Right lobe of liver (tissue), 4 donors: Measurements from ENCODE around the gene SLAIN2.

Experiments
- CTCF ChIP-seq, 4 donors: fragments of 200-600 bp in 3 of 4; fragments of 450-650 bp in 1 of 4; IDR thresholded peaks; one replicate each; pipeline versions ENCODE4 v1.5.1 to v1.8.0; 2016 to 2022; ENCODE audit warnings: antibody characterized with exemption in 4 of 4, mild to moderate bottlenecking in 2 of 4
- POLR2A ChIP-seq: fragments of 450-650 bp; IDR thresholded peaks from one replicate; pipeline ENCODE4 v1.6.1; 2017; ENCODE audit warnings: antibody characterized with exemption, mild to moderate bottlenecking
- donor health status: DM: no; HTN: no; CAD: no.
- donor health status: DM: no; HTN: no; CAD: no.
- donor health status: DM: no; HTN: yes; CAD: no.

- TF ChIP-seq CTCF (IDR thresholded peaks at IDR 0.05), result no peak
- no peak for TF ChIP-seq POLR2A
These were observed 46.2 kb upstream of the SLAIN2 start for GRCh38 chr4:48295116-48295515.
